Measurements from ENCODE around the gene MED25.

- no peak for TF ChIP-seq CTCF (conservative IDR thresholded peaks at IDR 0.05)
- TF ChIP-seq EZH2 (IDR thresholded peaks at IDR 0.05; ENCODE audit: low read depth) = no peak
These were observed 31.5 kb downstream of the MED25 start for GRCh38 chr19:49849433-49850220.
